Measurements from ENCODE around the gene NACAD. TPM values are rescaled to one million over a fixed set of nuclear protein-coding genes. Genes with fewer than 3 reads are reported as not detected.
A peak's percentile ranks its signal among the peaks of the same experiment; 100 is the strongest.

The NACAD gene
- total RNA-seq, 4 donors from 2014 or later: 6.0 to 10.6 (median 7.2) TPM

- ATAC-seq: peak; percentile 20
- 78% methylated on average over 12 of the region's 16 CpGs; no CpG with 5 or more reads in 1 of the 2 donors for WGBS, 2 donors (ENCODE audit: low coverage in 1 of 2)
- no peaks in the 10 kb centered on the region for H3K9me3 ChIP-seq
- H3K4me1 ChIP-seq: no peaks in the 10 kb centered on the region
- H3K4me3 ChIP-seq: no peak overlapping the region
- no peak overlapping the region for H3K27ac ChIP-seq
- no peaks in the 10 kb centered on the region for H3K36me3 ChIP-seq
- no peak for TF ChIP-seq EP300 (IDR thresholded peaks at IDR 0.05)
- TF ChIP-seq, protein P1, sequence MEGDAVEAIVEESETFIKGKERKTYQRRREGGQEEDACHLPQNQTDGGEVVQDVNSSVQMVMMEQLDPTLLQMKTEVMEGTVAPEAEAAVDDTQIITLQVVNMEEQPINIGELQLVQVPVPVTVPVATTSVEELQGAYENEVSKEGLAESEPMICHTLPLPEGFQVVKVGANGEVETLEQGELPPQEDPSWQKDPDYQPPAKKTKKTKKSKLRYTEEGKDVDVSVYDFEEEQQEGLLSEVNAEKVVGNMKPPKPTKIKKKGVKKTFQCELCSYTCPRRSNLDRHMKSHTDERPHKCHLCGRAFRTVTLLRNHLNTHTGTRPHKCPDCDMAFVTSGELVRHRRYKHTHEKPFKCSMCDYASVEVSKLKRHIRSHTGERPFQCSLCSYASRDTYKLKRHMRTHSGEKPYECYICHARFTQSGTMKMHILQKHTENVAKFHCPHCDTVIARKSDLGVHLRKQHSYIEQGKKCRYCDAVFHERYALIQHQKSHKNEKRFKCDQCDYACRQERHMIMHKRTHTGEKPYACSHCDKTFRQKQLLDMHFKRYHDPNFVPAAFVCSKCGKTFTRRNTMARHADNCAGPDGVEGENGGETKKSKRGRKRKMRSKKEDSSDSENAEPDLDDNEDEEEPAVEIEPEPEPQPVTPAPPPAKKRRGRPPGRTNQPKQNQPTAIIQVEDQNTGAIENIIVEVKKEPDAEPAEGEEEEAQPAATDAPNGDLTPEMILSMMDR (IDR thresholded peaks at IDR 0.05): no peak
- TF ChIP-seq POLR2AphosphoS5 (IDR thresholded peaks at IDR 0.05): no peak
- no peak for TF ChIP-seq POLR2A (IDR thresholded peaks at IDR 0.05)
- no peaks in the 10 kb centered on the region for H3K27me3 ChIP-seq
These were observed 34.4 kb upstream of the NACAD start for GRCh38 chr7:45122975-45123860.

GRCh38 chr7:45119550-45119949, 30.8 kb upstream of the NACAD start:
- H3K4me1 ChIP-seq: no peaks in the 10 kb centered on the region
- no peaks in the 10 kb centered on the region for H3K36me3 ChIP-seq
- no peak overlapping the region for H3K27ac ChIP-seq
- no peak overlapping the region for H3K4me3 ChIP-seq
- TF ChIP-seq POLR2AphosphoS5 (IDR thresholded peaks at IDR 0.05): no peak
- TF ChIP-seq, protein P1 (IDR thresholded peaks at IDR 0.05): no peak
- no peak for TF ChIP-seq POLR2A (IDR thresholded peaks at IDR 0.05)
- TF ChIP-seq EP300 (IDR thresholded peaks at IDR 0.05): no peak
- H3K27me3 ChIP-seq: peaks cover 8% of the 10 kb centered on the region
- 90 to 100% methylated on average over 3 of the region's 3 CpGs for WGBS, 2 donors (ENCODE audit: low coverage in 1 of 2)
- no peak for ATAC-seq
- no peaks in the 10 kb centered on the region for H3K9me3 ChIP-seq

DNA sequence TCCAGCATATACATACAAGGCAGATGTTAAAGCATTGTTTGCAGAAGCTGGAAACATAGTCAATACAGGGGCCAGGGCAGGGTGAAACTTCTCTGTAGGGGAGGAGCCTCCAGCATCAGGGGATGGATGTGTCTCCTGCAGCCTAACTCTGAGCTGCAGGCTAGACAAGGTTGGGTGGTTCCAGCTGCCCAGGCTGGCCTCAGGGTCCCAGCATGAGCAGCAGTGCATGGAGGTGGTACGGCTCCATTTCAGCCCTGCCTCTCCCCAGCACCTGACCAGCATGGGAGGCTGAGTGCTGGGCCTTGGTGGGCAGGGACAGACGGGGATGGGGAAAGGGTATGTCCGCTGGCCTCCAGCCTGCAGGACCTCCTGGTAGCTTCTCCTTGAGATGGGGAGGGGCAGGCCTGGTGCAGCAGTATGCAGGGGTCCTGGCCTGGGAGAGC, 30.1 kb upstream of the NACAD start:
- ATAC-seq: no peak
- Histone ChIP-seq H3K9me3 (no peaks in the 10 kb centered on the region), H3K4me1 (no peaks in the 10 kb centered on the region), H3K4me3 (no peak overlapping the region), H3K27me3 (peaks cover 8% of the 10 kb centered on the region), H3K36me3 (no peaks in the 10 kb centered on the region), H3K27ac (no peak overlapping the region)
- no peak for TF ChIP-seq EP300 (IDR thresholded peaks at IDR 0.05)
- TF ChIP-seq POLR2A (IDR thresholded peaks at IDR 0.05): no peak
- no peak for TF ChIP-seq POLR2AphosphoS5 (IDR thresholded peaks at IDR 0.05)
- TF ChIP-seq, protein P1 (IDR thresholded peaks at IDR 0.05): no peak
- 33% methylated on average over 1 of the region's 3 CpGs; no CpG with 5 or more reads in 1 of the 2 donors for WGBS, 2 donors (ENCODE audit: low coverage in 1 of 2)

DNA sequence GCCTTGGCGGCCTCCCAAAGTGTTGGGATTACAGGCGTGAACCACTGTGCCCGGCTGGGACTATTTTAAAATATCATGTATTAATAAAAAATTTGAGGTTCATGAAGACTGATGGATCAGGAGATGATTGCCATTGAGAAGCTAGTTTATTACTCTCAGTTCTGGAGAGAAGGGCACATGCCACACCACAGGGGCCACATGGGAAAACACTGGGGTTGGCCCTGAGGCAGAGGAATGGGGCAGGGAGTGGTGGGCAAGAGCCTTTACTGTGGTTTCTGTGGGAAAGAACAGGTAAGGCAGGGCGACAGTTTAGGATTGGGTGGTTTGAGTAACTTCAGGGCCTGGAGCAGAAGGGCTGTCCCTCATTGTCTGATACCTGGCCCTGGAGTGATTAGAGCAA, 29.5 kb upstream of the NACAD start:
- no peaks in the 10 kb centered on the region for H3K36me3 ChIP-seq
- H3K4me3 ChIP-seq: no peak overlapping the region
- no peaks in the 10 kb centered on the region for H3K9me3 ChIP-seq
- no peak for ATAC-seq
- WGBS, 2 donors (ENCODE audit: low coverage in 1 of 2): 75% methylated on average over 2 of the region's 4 CpGs; no CpG with 5 or more reads in 1 of the 2 donors
- TF ChIP-seq, protein P1 (IDR thresholded peaks at IDR 0.05): no peak
- H3K27ac ChIP-seq: no peak overlapping the region
- no peaks in the 10 kb centered on the region for H3K4me1 ChIP-seq
- peaks cover 8% of the 10 kb centered on the region for H3K27me3 ChIP-seq

GRCh38 chr7:45117582-45117981, 28.8 kb upstream of the NACAD start:
- peaks cover 0 to 2% (median 0%) of the 10 kb centered on the region in 3 donors for H3K4me1 ChIP-seq
- H3K4me3 ChIP-seq: no peak overlapping the region
- H3K9me3 ChIP-seq: no peaks in the 10 kb centered on the region
- peaks cover 8% of the 10 kb centered on the region for H3K27me3 ChIP-seq
- no peak overlapping the region for H3K27ac ChIP-seq
- H3K36me3 ChIP-seq: no peaks in the 10 kb centered on the region
- 17% methylated on average over 1 of the region's 4 CpGs; no CpG with 5 or more reads in 1 of the 2 donors for WGBS, 2 donors (ENCODE audit: low coverage in 1 of 2)
- ATAC-seq: no peak
- TF ChIP-seq, protein P1 (IDR thresholded peaks at IDR 0.05): no peak
- TF ChIP-seq POLR2A (IDR thresholded peaks at IDR 0.05) (no peak), EP300 (IDR thresholded peaks at IDR 0.05) (no peak), POLR2AphosphoS5 (IDR thresholded peaks at IDR 0.05) (no peak)
